Gastrocnemius medialis (tissue), 4 donors: ENCODE results near the gene AURKAIP1. TPM values are rescaled to one million over a fixed set of nuclear protein-coding genes. Genes with fewer than 3 reads are reported as not detected.

Source experiments
- ATAC-seq, 2 donors: fragments of 150-250 bp; one replicate each; pipeline ENCODE4 v1.9.1; 2016
- DNase-seq, 2 donors: peaks; one replicate each; pipeline ENCODE4 v3.0.0-alpha.2; 2019
- H3K27ac ChIP-seq, 4 donors: fragments of 200-600 bp; sonication (generic); 1 replicate in 1 of 4; 2 replicates in 3 of 4; pipeline ENCODE4 v1.5.1; 2016 to 2018; ENCODE audit warnings: mild to moderate bottlenecking in 2 of 4, moderate library complexity in 1 of 4
- H3K27me3 ChIP-seq, 3 donors: fragments of 200-600 bp; sonication (generic) in 2 of 3; 1 replicate in 1 of 3; 2 replicates in 2 of 3; pipeline versions ENCODE4 v1.5.1 to v1.6.0; 2016 to 2019; ENCODE audit warnings: mild to moderate bottlenecking in 1 of 3, moderate library complexity in 1 of 3
- H3K36me3 ChIP-seq, 2 donors: fragments of 200-600 bp; sonication (generic) in 1 of 2; one replicate each; pipeline ENCODE4 v1.5.1; 2017 to 2018
- H3K4me1 ChIP-seq, 2 donors: fragments of 200-600 bp; sonication (generic) in 1 of 2; one replicate each; pipeline ENCODE4 v1.5.1; 2016 to 2017; ENCODE audit warnings: mild to moderate bottlenecking in 2 of 2
- H3K4me3 ChIP-seq, 4 donors: fragments of 200-600 bp; sonication (generic) in 3 of 4; 1 replicate in 1 of 4; 2 replicates in 3 of 4; pipeline ENCODE4 v1.5.1; 2016 to 2019; ENCODE audit warnings: mild to moderate bottlenecking in 2 of 4
- H3K9me3 ChIP-seq, 3 donors: fragments of 200-600 bp; sonication (generic) in 2 of 3; 1 replicate in 1 of 3; 2 replicates in 2 of 3; pipeline ENCODE4 v1.5.1; 2016 to 2019
- CTCF ChIP-seq, 5 experiments: fragments of 450-650 bp in 3 of 5; fragments of 200-600 bp in 2 of 5; sonication (generic) in 2 of 5; IDR thresholded peaks in 4 of 5; conservative IDR thresholded peaks in 1 of 5; 1 replicate in 4 of 5; 2 replicates in 1 of 5; pipeline ENCODE4 v1.5.1; 2016 to 2019; ENCODE audit warnings: antibody characterized with exemption in 5 of 5, mild to moderate bottlenecking in 3 of 5, moderate library complexity in 3 of 5
- POLR2A ChIP-seq, 2 donors: fragments of 450-650 bp; IDR thresholded peaks; one replicate each; pipeline ENCODE4 v1.6.1; 2017; ENCODE audit warnings: antibody characterized with exemption in 2 of 2, mild to moderate bottlenecking in 2 of 2, moderate library complexity in 2 of 2
- in situ Hi-C, 4 donors: fragments of 200-750 bp; cut with MboI; loops; one replicate each; pipeline versions ENCODE4 v1.15.0 to v1.8.0; 2017; ENCODE audit warnings: low sequenced_read_pairs in 4 of 4
- intact Hi-C: fragments of 100-400 bp; cut with DNase I; formaldehyde crosslinking; loops from one replicate; pipeline ENCODE4 v1.15.1; 2023; ENCODE audit warnings: low total_unique reads
- total RNA-seq, 4 donors: library from RNA; depleted of rRNA; stranded (reverse); fragments of >200 nt; gene quantifications; one replicate each; pipeline versions ENCODE4 v1.1.0 to v1.2.3, GENCODE V29; 2016

Gene AURKAIP1
- total RNA-seq, 4 donors from 2014 or later: 165 to 450 (median 234) TPM

DNA sequence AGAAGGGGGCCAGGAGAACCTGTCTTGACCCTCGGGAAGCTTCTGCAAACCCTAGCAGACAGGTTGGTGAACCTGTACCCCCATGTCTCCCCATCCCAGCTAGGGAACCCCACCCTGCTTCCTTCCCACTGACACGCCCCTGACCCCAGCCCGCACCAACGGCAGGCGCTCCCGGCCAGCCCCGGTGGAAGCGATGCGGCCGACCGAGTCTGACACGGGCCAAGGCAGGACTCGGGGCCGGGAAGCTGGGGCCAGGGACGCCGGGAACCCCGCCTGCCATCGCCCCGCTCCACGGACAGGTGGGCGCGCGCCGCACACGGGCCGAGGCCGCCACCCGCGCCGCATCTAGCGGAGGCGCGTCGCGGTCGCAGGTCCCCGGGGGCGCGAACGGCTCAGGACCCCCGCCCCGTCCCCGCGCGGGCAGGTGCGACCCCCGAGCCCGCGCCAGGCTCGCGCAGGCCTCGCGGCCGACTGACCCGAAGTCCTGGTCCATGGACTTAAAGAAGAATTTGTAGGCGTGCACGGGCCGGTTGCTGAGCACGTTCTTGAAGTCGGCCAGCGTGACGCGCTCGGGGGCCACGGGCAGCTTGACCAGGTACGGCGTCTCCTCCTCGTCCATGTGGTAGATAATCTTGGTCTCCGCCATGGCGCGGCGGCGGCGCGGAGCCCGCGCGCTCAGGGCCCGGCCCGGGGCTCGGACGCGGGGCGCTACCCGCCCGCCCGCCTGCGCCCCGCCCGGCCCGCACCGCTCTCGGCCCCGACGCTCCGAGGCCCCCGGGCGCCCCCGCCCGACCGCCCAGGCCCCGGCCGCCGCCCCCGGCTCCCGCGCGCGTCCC lies 26.4 kb downstream of the AURKAIP1 start:
- Histone ChIP-seq H3K27me3 (peaks cover 0 to 2% (median 0%) of the 10 kb centered on the region in 3 donors), H3K9me3 (no peaks in the 10 kb centered on the region), H3K36me3 (no peaks in the 10 kb centered on the region), H3K4me1 (peaks cover 55 to 59% of the 10 kb centered on the region in 2 donors), H3K4me3 (peak overlapping the region; percentile 56 to 74 (median 60)), H3K27ac (peak overlapping the region; percentile 96 to 99 (median 98))
- no peak for TF ChIP-seq POLR2A (IDR thresholded peaks at IDR 0.05)
- no peak for TF ChIP-seq CTCF (IDR thresholded peaks at IDR 0.05 in 4 of 5, conservative IDR thresholded peaks at IDR 0.05 in 1 of 5)
- DNase-seq (no peak), ATAC-seq (peak; percentile 9 to 16)
- intact Hi-C loops: loop anchor here (1.0 to 5.0 kb wide), 6 partner anchors 24 to 366 kb away; partner anchors contain the start of genes AURKAIP1, CCNL2, CPTP and INTS11
- in situ Hi-C loops: no loop called here

GRCh38 chr1:1347663-1348419 lies 27.2 kb downstream of the AURKAIP1 start:
- ATAC-seq (peak; percentile 41 to 50), DNase-seq (peak; percentile 73 to 85)
- Histone ChIP-seq H3K27ac (peak overlapping the region; percentile 96 to 99 (median 98)), H3K9me3 (no peaks in the 10 kb centered on the region), H3K4me1 (peaks cover 56 to 64% of the 10 kb centered on the region in 2 donors), H3K4me3 (peak overlapping the region; percentile 56 to 74 (median 60)), H3K27me3 (no peaks in the 10 kb centered on the region), H3K36me3 (no peaks in the 10 kb centered on the region)
- intact Hi-C loops (loop anchor here (1.0 to 5.0 kb wide), 5 partner anchors 23 to 366 kb away; partner anchors contain the start of genes CCNL2, CPTP, INTS11 and PERM1), in situ Hi-C loops (no loop called here)
- TF ChIP-seq CTCF (IDR thresholded peaks at IDR 0.05 in 4 of 5, conservative IDR thresholded peaks at IDR 0.05 in 1 of 5): peak in 1 of 5 experiments; percentile 6
- peak; percentile 90 for TF ChIP-seq POLR2A (IDR thresholded peaks at IDR 0.05)

DNA sequence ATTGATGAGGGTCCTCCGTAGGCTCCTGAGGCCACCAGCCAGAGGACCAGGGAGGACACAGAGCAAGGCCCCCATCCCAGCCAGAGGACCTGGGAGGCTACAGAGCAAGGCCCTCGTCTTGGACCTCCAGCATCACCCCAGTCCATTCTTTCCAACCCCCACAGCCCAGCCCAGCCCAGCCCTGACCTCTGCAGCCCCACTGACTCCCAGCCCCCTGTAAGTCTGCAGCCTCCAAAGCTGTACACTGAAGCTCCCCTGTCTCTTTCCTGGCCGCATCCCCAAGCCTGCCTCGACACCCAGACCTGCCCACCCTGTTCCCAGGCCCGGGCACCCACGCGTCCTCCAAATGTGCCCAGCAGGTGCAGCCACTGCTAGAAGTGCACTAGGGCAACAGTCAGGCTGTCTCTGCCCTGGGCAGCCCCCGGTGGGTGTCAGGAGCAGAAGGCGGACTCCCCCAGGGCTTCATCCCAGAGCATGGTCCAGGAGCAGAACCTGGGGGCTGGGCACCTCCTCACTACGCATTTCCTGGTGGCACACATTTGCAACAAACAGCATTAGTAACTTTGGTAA lies 27.9 kb downstream of the AURKAIP1 start:
- H3K27ac ChIP-seq: peak overlapping the region; percentile 96 to 99 (median 98)

More for the DNA sequence above, 27.9 kb downstream of the AURKAIP1 start:
- TF ChIP-seq CTCF (IDR thresholded peaks at IDR 0.05 in 4 of 5, conservative IDR thresholded peaks at IDR 0.05 in 1 of 5) (no peak), POLR2A (IDR thresholded peaks at IDR 0.05) (no peak)
- H3K27me3 ChIP-seq: no peaks in the 10 kb centered on the region
- DNase-seq (no peak), ATAC-seq (no peak)
- peak overlapping the region; percentile 56 to 74 (median 60) for H3K4me3 ChIP-seq
- peaks cover 53 to 68% of the 10 kb centered on the region in 2 donors for H3K4me1 ChIP-seq
- intact Hi-C loops (loop anchor here (5.0 kb wide), 2 partner anchors 160 to 365 kb away; partner anchors contain the start of gene PERM1), in situ Hi-C loops (no loop called here)
- H3K36me3 ChIP-seq: no peaks in the 10 kb centered on the region
- H3K9me3 ChIP-seq: no peaks in the 10 kb centered on the region
